Mesendoderm (in vitro differentiated cells): ENCODE measurements around the gene FRRS1L.

Source experiments
- DNase-seq: peaks from one replicate; pipeline ENCODE4 v3.0.0; 2013
- H2AK5ac ChIP-seq: 2 replicates; pipeline ENCODE4 v1.6.1; 2013; ENCODE audit warnings: low read length, inconsistent platforms
- H2BK120ac ChIP-seq: 2 replicates; pipeline ENCODE4 v1.6.1; 2013; ENCODE audit warnings: low read depth, mild to moderate bottlenecking, low read length, moderate library complexity, mixed read lengths
- H2BK15ac ChIP-seq: replicated peaks from 2 replicates; pipeline ENCODE4 v1.6.1; 2013; ENCODE audit warnings: low read depth, mild to moderate bottlenecking, moderate library complexity
- H2BK5ac ChIP-seq: 2 replicates; pipeline ENCODE4 v1.6.1; 2013; ENCODE audit warnings: low read length, inconsistent platforms
- H3K18ac ChIP-seq: 2 replicates; pipeline ENCODE4 v1.6.1; 2013; ENCODE audit warnings: mild to moderate bottlenecking, low read length, mixed read lengths
- H3K23ac ChIP-seq: one replicate; pipeline ENCODE4 v1.6.1; 2013; ENCODE audit warnings: low read length
- H3K27ac ChIP-seq: 2 replicates; pipeline ENCODE4 v1.5.1; 2013; ENCODE audit warnings: low read depth, mild to moderate bottlenecking, inconsistent platforms, low read length, moderate library complexity
- H3K27me3 ChIP-seq: 2 replicates; pipeline ENCODE4 v1.6.1; 2013; ENCODE audit warnings: low read length, control low read depth, mild to moderate bottlenecking, inconsistent platforms; ENCODE audit not compliant: insufficient read depth, poor library complexity
- H3K36me3 ChIP-seq: 2 replicates; pipeline ENCODE4 v1.6.1; 2013; ENCODE audit warnings: low read length, inconsistent platforms; ENCODE audit not compliant: control insufficient read depth, insufficient read depth
- H3K4ac ChIP-seq: one replicate; pipeline ENCODE4 v1.6.1; 2013; ENCODE audit warnings: low read depth, mild to moderate bottlenecking, low read length, moderate library complexity
- H3K4me1 ChIP-seq: 2 replicates; pipeline ENCODE4 v1.6.1; 2013; ENCODE audit warnings: low read depth, low read length, inconsistent platforms; ENCODE audit not compliant: control insufficient read depth
- H3K4me2 ChIP-seq: 2 replicates; pipeline ENCODE4 v1.6.1; 2013; ENCODE audit warnings: low read length
- H3K4me3 ChIP-seq: 2 replicates; pipeline ENCODE4 v1.5.1; 2013; ENCODE audit warnings: mild to moderate bottlenecking, low read length
- H3K56ac ChIP-seq: one replicate; pipeline ENCODE4 v1.6.1; 2013; ENCODE audit warnings: low read length
- H3K79me1 ChIP-seq: 2 replicates; pipeline ENCODE4 v1.6.1; 2013; ENCODE audit warnings: low read length, inconsistent platforms
- H3K79me2 ChIP-seq: 2 replicates; pipeline ENCODE4 v1.6.1; 2013; ENCODE audit warnings: mild to moderate bottlenecking, low read length; ENCODE audit not compliant: control insufficient read depth, insufficient read depth
- H3K9ac ChIP-seq: 2 replicates; pipeline ENCODE4 v1.6.1; 2013; ENCODE audit warnings: low read length, inconsistent platforms
- H4K5ac ChIP-seq: one replicate; pipeline ENCODE4 v1.6.1; 2013; ENCODE audit warnings: low read length
- H4K8ac ChIP-seq: one replicate; pipeline ENCODE4 v1.6.1; 2013; ENCODE audit warnings: low read depth, mild to moderate bottlenecking, control low read depth, low read length, moderate library complexity
- WGBS: extraction: QIAGEN DNeasy Blood & Tissue Kit; methylation state at CpG from one replicate; pipeline ENCODE4 v1.1.7; 2013; ENCODE audit warnings: low lambda C conversion rate, missing lambda C conversion rate; ENCODE audit not compliant: insufficient coverage; ENCODE audit errors: extremely low coverage; 5-methylcytosine and 5-hydroxymethylcytosine counted together

The FRRS1L gene

GRCh38 chr9:109171926-109172325, 4.9 kb upstream of the FRRS1L start:
- H3K4ac ChIP-seq = no peak overlapping the region
- H3K18ac ChIP-seq = no peak overlapping the region
- H3K23ac ChIP-seq = peak overlapping the region; percentile 1
- WGBS = no CpG with 5 or more reads among the region's 3 CpGs
- H3K27ac ChIP-seq = no peak overlapping the region
- no peak overlapping the region for H4K5ac ChIP-seq
- H2BK15ac ChIP-seq = no peak overlapping the region
- no peak overlapping the region for H3K4me2 ChIP-seq
- no peaks in the 10 kb centered on the region for H3K36me3 ChIP-seq
- H2BK120ac ChIP-seq = no peak overlapping the region
- H4K8ac ChIP-seq = no peak overlapping the region
- no peak for DNase-seq
- H2AK5ac ChIP-seq = no peak overlapping the region
- no peaks in the 10 kb centered on the region for H3K79me1 ChIP-seq
- H3K4me1 ChIP-seq = no peaks in the 10 kb centered on the region
- no peak overlapping the region for H3K9ac ChIP-seq
- H3K4me3 ChIP-seq = no peak overlapping the region
- peaks cover 2% of the 10 kb centered on the region for H3K27me3 ChIP-seq
- no peak overlapping the region for H3K56ac ChIP-seq
- no peaks in the 10 kb centered on the region for H3K79me2 ChIP-seq
- no peak overlapping the region for H2BK5ac ChIP-seq

GRCh38 chr9:109168170-109168569, 1.1 kb upstream of the FRRS1L start:
- Histone ChIP-seq H3K4me2 (no peak overlapping the region), H3K4me3 (no peak overlapping the region), H4K5ac (no peak overlapping the region), H3K18ac (no peak overlapping the region), H2AK5ac (no peak overlapping the region), H3K27ac (no peak overlapping the region), H3K9ac (no peak overlapping the region), H3K4me1 (no peaks in the 10 kb centered on the region), H3K79me2 (no peaks in the 10 kb centered on the region), H3K4ac (no peak overlapping the region), H4K8ac (no peak overlapping the region), H2BK15ac (no peak overlapping the region), H2BK5ac (no peak overlapping the region), H3K27me3 (peaks cover 8% of the 10 kb centered on the region), H3K79me1 (no peaks in the 10 kb centered on the region), H3K56ac (no peak overlapping the region), H3K23ac (no peak overlapping the region), H2BK120ac (no peak overlapping the region), H3K36me3 (no peaks in the 10 kb centered on the region)
- DNase-seq = no peak

GRCh38 chr9:109167716-109168115, 667 bp upstream of the FRRS1L start:
- Histone ChIP-seq H2BK120ac (no peak overlapping the region), H3K36me3 (no peaks in the 10 kb centered on the region), H4K8ac (no peak overlapping the region), H3K4me2 (no peak overlapping the region), H3K23ac (no peak overlapping the region), H2BK15ac (no peak overlapping the region), H3K4me3 (no peak overlapping the region), H3K79me1 (no peaks in the 10 kb centered on the region), H3K4ac (no peak overlapping the region), H3K27ac (no peak overlapping the region), H3K18ac (no peak overlapping the region), H3K9ac (no peak overlapping the region), H3K27me3 (peaks cover 8% of the 10 kb centered on the region), H3K79me2 (no peaks in the 10 kb centered on the region), H3K56ac (no peak overlapping the region), H3K4me1 (no peaks in the 10 kb centered on the region), H4K5ac (no peak overlapping the region), H2AK5ac (no peak overlapping the region), H2BK5ac (no peak overlapping the region)
- no peak for DNase-seq
- no CpG with 5 or more reads among the region's 5 CpGs for WGBS

GRCh38 chr9:109166171-109166770, 778 bp downstream of the FRRS1L start:
- H3K36me3 ChIP-seq = no peaks in the 10 kb centered on the region
- H3K56ac ChIP-seq = no peak overlapping the region
- no peaks in the 10 kb centered on the region for H3K79me1 ChIP-seq
- no peaks in the 10 kb centered on the region for H3K4me1 ChIP-seq
- no peak overlapping the region for H4K8ac ChIP-seq
- no peak overlapping the region for H3K4me3 ChIP-seq
- H3K9ac ChIP-seq = no peak overlapping the region
- no peak overlapping the region for H3K4me2 ChIP-seq
- no peak overlapping the region for H3K4ac ChIP-seq
- no peak overlapping the region for H2AK5ac ChIP-seq
- no peak overlapping the region for H3K27ac ChIP-seq
- H2BK15ac ChIP-seq = no peak overlapping the region
- no peaks in the 10 kb centered on the region for H3K79me2 ChIP-seq
- H2BK120ac ChIP-seq = no peak overlapping the region
- H3K18ac ChIP-seq = no peak overlapping the region
- no CpG with 5 or more reads among the region's 16 CpGs for WGBS
- peaks cover 8% of the 10 kb centered on the region for H3K27me3 ChIP-seq
- DNase-seq = no peak
- no peak overlapping the region for H2BK5ac ChIP-seq
- peak overlapping the region; percentile 45 for H3K23ac ChIP-seq
- no peak overlapping the region for H4K5ac ChIP-seq

- Histone ChIP-seq H3K79me1 (no peaks in the 10 kb centered on the region), H3K36me3 (no peaks in the 10 kb centered on the region), H3K27ac (no peak overlapping the region), H3K23ac (no peak overlapping the region), H3K4ac (no peak overlapping the region), H3K18ac (no peak overlapping the region), H3K4me3 (no peak overlapping the region), H3K79me2 (no peaks in the 10 kb centered on the region), H2AK5ac (no peak overlapping the region), H3K9ac (no peak overlapping the region), H2BK120ac (no peak overlapping the region), H2BK15ac (no peak overlapping the region), H2BK5ac (no peak overlapping the region), H3K4me1 (no peaks in the 10 kb centered on the region), H4K5ac (no peak overlapping the region), H4K8ac (no peak overlapping the region), H3K56ac (no peak overlapping the region), H3K4me2 (no peak overlapping the region), H3K27me3 (peaks cover 8% of the 10 kb centered on the region)
- WGBS = no CpG with 5 or more reads among the region's 5 CpGs
- no peak for DNase-seq
Observed at GRCh38 chr9:109164042-109164441, 3.0 kb downstream of the FRRS1L start.

- H3K4me3 ChIP-seq = no peak overlapping the region
- H3K4me1 ChIP-seq = no peaks in the 10 kb centered on the region
- H3K79me1 ChIP-seq = no peaks in the 10 kb centered on the region
- H3K18ac ChIP-seq = no peak overlapping the region
- no peak overlapping the region for H2BK15ac ChIP-seq
- H3K9ac ChIP-seq = no peak overlapping the region
- no peak overlapping the region for H2BK5ac ChIP-seq
- DNase-seq = no peak
- H3K23ac ChIP-seq = no peak overlapping the region
- no peak overlapping the region for H3K4ac ChIP-seq
- H4K8ac ChIP-seq = no peak overlapping the region
- no peak overlapping the region for H2BK120ac ChIP-seq
- peaks cover 8% of the 10 kb centered on the region for H3K27me3 ChIP-seq
- no peak overlapping the region for H3K4me2 ChIP-seq
- no peak overlapping the region for H4K5ac ChIP-seq
- no peak overlapping the region for H3K27ac ChIP-seq
- no peak overlapping the region for H2AK5ac ChIP-seq
- H3K79me2 ChIP-seq = no peaks in the 10 kb centered on the region
- no peaks in the 10 kb centered on the region for H3K36me3 ChIP-seq
- no CpG with 5 or more reads among the region's 1 CpG for WGBS
- no peak overlapping the region for H3K56ac ChIP-seq
Observed at GRCh38 chr9:109163194-109163593, 3.9 kb downstream of the FRRS1L start.
